ENCODE measurements around the gene SLC4A3.

DNA sequence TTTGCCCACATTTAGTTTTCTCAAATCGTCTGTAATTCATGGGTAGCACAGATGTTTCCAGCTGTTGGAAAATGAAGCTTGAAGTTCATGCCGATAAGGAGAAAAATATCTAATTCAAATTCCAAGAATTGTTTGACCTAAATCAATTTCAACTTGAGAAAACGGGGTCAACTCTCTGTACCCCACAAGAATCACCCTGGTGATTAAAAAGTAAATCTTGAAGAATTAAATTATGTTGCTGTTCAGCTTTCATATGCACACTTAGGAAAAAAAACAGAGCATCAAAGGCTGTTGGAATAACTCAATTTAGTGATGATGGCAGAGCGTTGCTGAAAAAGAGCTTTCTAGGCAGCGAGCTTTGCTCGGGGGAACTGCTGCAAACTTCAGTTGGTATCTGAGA is 43.0 kb downstream of the SLC4A3 start:
- TF ChIP-seq, protein P1, sequence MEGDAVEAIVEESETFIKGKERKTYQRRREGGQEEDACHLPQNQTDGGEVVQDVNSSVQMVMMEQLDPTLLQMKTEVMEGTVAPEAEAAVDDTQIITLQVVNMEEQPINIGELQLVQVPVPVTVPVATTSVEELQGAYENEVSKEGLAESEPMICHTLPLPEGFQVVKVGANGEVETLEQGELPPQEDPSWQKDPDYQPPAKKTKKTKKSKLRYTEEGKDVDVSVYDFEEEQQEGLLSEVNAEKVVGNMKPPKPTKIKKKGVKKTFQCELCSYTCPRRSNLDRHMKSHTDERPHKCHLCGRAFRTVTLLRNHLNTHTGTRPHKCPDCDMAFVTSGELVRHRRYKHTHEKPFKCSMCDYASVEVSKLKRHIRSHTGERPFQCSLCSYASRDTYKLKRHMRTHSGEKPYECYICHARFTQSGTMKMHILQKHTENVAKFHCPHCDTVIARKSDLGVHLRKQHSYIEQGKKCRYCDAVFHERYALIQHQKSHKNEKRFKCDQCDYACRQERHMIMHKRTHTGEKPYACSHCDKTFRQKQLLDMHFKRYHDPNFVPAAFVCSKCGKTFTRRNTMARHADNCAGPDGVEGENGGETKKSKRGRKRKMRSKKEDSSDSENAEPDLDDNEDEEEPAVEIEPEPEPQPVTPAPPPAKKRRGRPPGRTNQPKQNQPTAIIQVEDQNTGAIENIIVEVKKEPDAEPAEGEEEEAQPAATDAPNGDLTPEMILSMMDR (IDR thresholded peaks at IDR 0.05): no peak
- no peak for TF ChIP-seq POLR2A (IDR thresholded peaks at IDR 0.05)

Data from right lobe of liver (tissue), 4 donors.